B cell (primary cell): ENCODE measurements around the gene CLCC1. TPM values are rescaled to one million over a fixed set of nuclear protein-coding genes. Genes with fewer than 3 reads are reported as not detected.

Experiments used
- ATAC-seq: fragments of 200-7000 bp; cut with Tn5 transposase; one replicate; pipeline ENCODE4 v1.10.0; 2021; ENCODE audit warnings: low read depth, mild to moderate bottlenecking, moderate number of reproducible peaks, moderate library complexity
- CTCF ChIA-PET: fragments of 350-600 bp; sonication (Branson Sonifier 250); formaldehyde crosslinking; loops from one replicate; lab custom pipeline; 2021; ENCODE audit warnings: antibody characterized with exemption, inconsistent platforms; lab: Charles Lee
- POLR2A ChIA-PET: fragments of 350-600 bp; sonication (Branson Sonifier 250); formaldehyde crosslinking; loops from one replicate; lab custom pipeline; 2021; ENCODE audit warnings: antibody characterized with exemption; lab: Charles Lee
- DNase-seq: peaks from one replicate; pipeline ENCODE4 v3.0.0; 2013
- H2AFZ ChIP-seq: 2 replicates; pipeline ENCODE4 v1.6.1; 2012; ENCODE audit warnings: mild to moderate bottlenecking, low read depth, low read length; ENCODE audit not compliant: insufficient read depth, poor library complexity, severe bottlenecking
- H3K27ac ChIP-seq, 2 donors: 1 replicate in 1 of 2; 2 replicates in 1 of 2; pipeline ENCODE4 v1.5.1; 2012 to 2013; ENCODE audit warnings: low read length in 2 of 2, mild to moderate bottlenecking in 2 of 2, moderate library complexity in 1 of 2
- H3K27me3 ChIP-seq, 4 experiments: fragments of 200-600 bp in 1 of 4; sonication (generic) in 1 of 4; replicated peaks in 1 of 4; 1 replicate in 2 of 4; 2 replicates in 2 of 4; pipeline versions ENCODE4 v1.6.1 to v1.7.0; 2013 to 2016; ENCODE audit warnings: low read length in 3 of 4, mild to moderate bottlenecking in 2 of 4, mixed read lengths in 1 of 4, moderate library complexity in 1 of 4; ENCODE audit not compliant: insufficient read depth in 4 of 4, control insufficient read depth in 3 of 4; ENCODE audit errors: control extremely low read depth in 1 of 4
- H3K36me3 ChIP-seq, 2 experiments: replicated peaks in 1 of 2; 1 replicate in 1 of 2; 2 replicates in 1 of 2; pipeline versions ENCODE4 v1.6.1 to v1.7.1; 2013; ENCODE audit warnings: low read length in 1 of 2; ENCODE audit not compliant: insufficient read depth in 2 of 2, control insufficient read depth in 1 of 2; ENCODE audit errors: control extremely low read depth in 1 of 2, extremely low read depth in 1 of 2
- H3K4me1 ChIP-seq, 2 donors: fragments of 200-600 bp in 1 of 2; sonication (generic) in 1 of 2; 1 replicate in 1 of 2; 2 replicates in 1 of 2; pipeline versions ENCODE4 v1.5.1 to v1.6.1; 2013 to 2017; ENCODE audit warnings: low read length in 2 of 2; ENCODE audit not compliant: control insufficient read depth in 2 of 2, insufficient read depth in 2 of 2
- H3K4me2 ChIP-seq: replicated peaks from 2 replicates; pipeline ENCODE3; 2012; ENCODE audit warnings: mild to moderate bottlenecking, low read depth, low read length; ENCODE audit not compliant: poor library complexity, severe bottlenecking
- H3K4me3 ChIP-seq, 5 experiments: fragments of 200-600 bp in 1 of 5; sonication (generic) in 1 of 5; 1 replicate in 3 of 5; 2 replicates in 2 of 5; pipeline versions ENCODE4 v1.5.1 to v1.7.0; 2011 to 2016; ENCODE audit warnings: low read length in 4 of 5, mild to moderate bottlenecking in 4 of 5, low read depth in 2 of 5, control low read depth in 1 of 5, moderate library complexity in 1 of 5; ENCODE audit not compliant: insufficient read depth in 1 of 5; ENCODE audit errors: control extremely low read depth in 1 of 5, extremely low read depth in 1 of 5
- H3K79me2 ChIP-seq: fragments of 200-600 bp; sonication (generic); one replicate; pipeline ENCODE4 v1.6.0; 2016; ENCODE audit warnings: low read length; ENCODE audit not compliant: control insufficient read depth, insufficient read depth
- H3K9ac ChIP-seq: fragments of 200-600 bp; sonication (generic); 2 replicates; pipeline ENCODE4 v1.6.1; 2017; ENCODE audit warnings: mild to moderate bottlenecking, low read length, moderate library complexity
- H3K9me3 ChIP-seq, 3 donors: one replicate each; pipeline versions ENCODE4 v1.6.1 to v1.7.1; 2013; ENCODE audit warnings: low read length in 2 of 3; ENCODE audit not compliant: control insufficient read depth in 2 of 3, insufficient read depth in 1 of 3; ENCODE audit errors: control extremely low read depth in 1 of 3
- H4K20me1 ChIP-seq: 2 replicates; pipeline ENCODE4 v1.6.0; 2012; ENCODE audit warnings: mild to moderate bottlenecking, low read length; ENCODE audit not compliant: insufficient read depth, control insufficient read depth, poor library complexity, severe bottlenecking
- H3K27ac Mint-ChIP-seq: one replicate; pipeline ENCODE4 v1.8.0; 2021; ENCODE audit warnings: mixed read lengths
- H3K27me3 Mint-ChIP-seq: one replicate; pipeline ENCODE4 v1.8.0; 2021; ENCODE audit warnings: mixed read lengths
- H3K4me1 Mint-ChIP-seq: one replicate; pipeline ENCODE4 v1.8.0; 2021; ENCODE audit warnings: mixed read lengths
- H3K4me3 Mint-ChIP-seq: one replicate; pipeline ENCODE4 v1.8.0; 2021; ENCODE audit warnings: mixed read lengths
- H3K9me3 Mint-ChIP-seq: one replicate; pipeline ENCODE4 v1.8.0; 2022; ENCODE audit warnings: mixed read lengths; ENCODE audit not compliant: insufficient read depth
- CTCF ChIP-seq: fragments of 200-600 bp; IDR thresholded peaks from one replicate; pipeline ENCODE4 v1.8.0; 2022; ENCODE audit warnings: antibody characterized with exemption, mild to moderate bottlenecking
- EZH2 ChIP-seq: IDR thresholded peaks from 2 replicates; pipeline ENCODE4 v1.6.1; 2012; ENCODE audit warnings: borderline replicate concordance, low read depth, mild to moderate bottlenecking, moderate library complexity, low read length; ENCODE audit not compliant: insufficient read depth, poor library complexity, severe bottlenecking
- WGBS: methylation state at CpG from one replicate; pipeline ENCODE4 v1.1.5; 2013; ENCODE audit warnings: missing lambda C conversion rate; ENCODE audit not compliant: insufficient coverage; 5-methylcytosine and 5-hydroxymethylcytosine counted together
- intact Hi-C: fragments of 100-400 bp; cut with micrococcal nuclease; formaldehyde crosslinking; loops from one replicate; pipeline ENCODE4 v1.10.0; 2022
- polyA plus RNA-seq: library from polyadenylated mRNA; depleted of rRNA; stranded (reverse); fragments of >200 nt; gene quantifications from 2 replicates; pipeline ENCODE4 v1.2.3, GENCODE V29; 2012
- total RNA-seq, 2 donors: library from RNA; stranded (reverse); fragments of 120-200 nt in 1 of 2; gene quantifications; 1 replicate in 1 of 2; 2 replicates in 1 of 2; pipeline versions ENCODE4 v1.2.3 to v1.2.4, GENCODE V29; 2013 to 2022

CLCC1 gene
- total and polyA plus RNA-seq, 2 donors (not counting 1 experiment from before 2014, with no cell fraction given), result 6.5 to 26.9 TPM

GRCh38 chr1:108960719-108961118 is 2.6 kb downstream of the CLCC1 start:
- H3K4me3 Mint-ChIP-seq, result no peak overlapping the region
- WGBS, result 88% methylated on average over 4 of the region's 5 CpGs

GRCh38 chr1:108957888-108958287 is 5.4 kb downstream of the CLCC1 start:
- no peak overlapping the region for H3K9ac ChIP-seq
- no peak overlapping the region for H2AFZ ChIP-seq
- peaks cover 9 to 10% of the 10 kb centered on the region in 2 donors for H3K4me1 ChIP-seq
- H3K4me1 Mint-ChIP-seq, result peaks cover 33% of the 10 kb centered on the region
- H3K27ac Mint-ChIP-seq, result no peak overlapping the region
- no peak for DNase-seq
- peaks cover 3 to 33% of the 10 kb centered on the region in 2 experiments for H3K36me3 ChIP-seq
- peaks cover 97% of the 10 kb centered on the region for H3K79me2 ChIP-seq
- H3K4me3 ChIP-seq, result no peak overlapping the region
- no peaks in the 10 kb centered on the region for H3K9me3 ChIP-seq
- peaks cover 44% of the 10 kb centered on the region for H4K20me1 ChIP-seq
- H3K27me3 ChIP-seq, result no peaks in the 10 kb centered on the region
- no peaks in the 10 kb centered on the region for H3K27me3 Mint-ChIP-seq
- no peak overlapping the region for H3K27ac ChIP-seq
- ChIA-PET POLR2A (no interaction called here), CTCF (no interaction called here)
- ATAC-seq, result no peak
- TF ChIP-seq CTCF, result no peak
- TF ChIP-seq EZH2, result no peak
- H3K4me2 ChIP-seq, result no peak overlapping the region
- intact Hi-C loops, result no loop called here
- no peak overlapping the region for H3K4me3 Mint-ChIP-seq
- WGBS, result 98% methylated on average over 4 of the region's 5 CpGs
- H3K9me3 Mint-ChIP-seq, result no peaks in the 10 kb centered on the region

More at GRCh38 chr1:108960719-108961118, 2.6 kb downstream of the CLCC1 start:
- Histone ChIP-seq H3K27me3 (no peaks in the 10 kb centered on the region), H3K79me2 (peaks cover 70% of the 10 kb centered on the region), H3K9ac (no peak overlapping the region), H3K4me1 (peaks cover 16 to 17% of the 10 kb centered on the region in 2 donors), H3K4me3 (no peak overlapping the region), H2AFZ (no peak overlapping the region), H4K20me1 (peaks cover 25% of the 10 kb centered on the region), H3K9me3 (no peaks in the 10 kb centered on the region), H3K4me2 (peak overlapping the region; percentile 19), H3K36me3 (peaks cover 2 to 20% of the 10 kb centered on the region in 2 experiments), H3K27ac (no peak overlapping the region)
- Mint-ChIP-seq H3K9me3 (no peaks in the 10 kb centered on the region), H3K27me3 (no peaks in the 10 kb centered on the region), H3K27ac (no peak overlapping the region), H3K4me1 (peaks cover 41% of the 10 kb centered on the region)
- ATAC-seq, result no peak
- ChIA-PET POLR2A (no interaction called here), CTCF (interaction anchor here (2.0 kb wide), 1 partner anchor 12 kb away, joined by 6 read pairs; no protein-coding TSS in a partner anchor)
- intact Hi-C loops, result loop anchor here (5.0 kb wide), 2 partner anchors 213 to 252 kb away; partner anchors contain the start of genes SARS1 and STXBP3
- TF ChIP-seq CTCF, result no peak
- TF ChIP-seq EZH2, result no peak
- DNase-seq, result no peak
